H9 (cell line): Measurements from ENCODE around the gene ANKRD34B. TPM values are rescaled to one million over a fixed set of nuclear protein-coding genes. Genes with fewer than 3 reads are reported as not detected.

ENCODE experiments used
- DNase-seq: peaks from one replicate; pipeline ENCODE4 v3.0.0-alpha.2; 2017
- H2AFZ ChIP-seq: one replicate; pipeline ENCODE4 v1.6.1; 2013; ENCODE audit warnings: mild to moderate bottlenecking, low read length, control low read depth, moderate library complexity
- H2AK5ac ChIP-seq: 2 replicates; pipeline ENCODE4 v1.6.1; 2013; ENCODE audit warnings: low read length, control low read depth, mixed read lengths; ENCODE audit not compliant: insufficient read length
- H2BK120ac ChIP-seq: one replicate; pipeline ENCODE4 v1.6.1; 2013; ENCODE audit warnings: low read depth, mild to moderate bottlenecking, low read length, control low read depth, inconsistent platforms; ENCODE audit not compliant: poor library complexity, severe bottlenecking
- H2BK12ac ChIP-seq: 2 replicates; pipeline ENCODE4 v1.6.1; 2013; ENCODE audit warnings: low read length, control low read depth, mixed read lengths, low read depth; ENCODE audit not compliant: insufficient read length
- H2BK15ac ChIP-seq: 2 replicates; pipeline ENCODE4 v1.6.1; 2013; ENCODE audit warnings: low read depth, low read length, control low read depth
- H2BK20ac ChIP-seq: one replicate; pipeline ENCODE4 v1.6.1; 2013; ENCODE audit warnings: low read depth, mild to moderate bottlenecking, low read length, control low read depth, inconsistent platforms; ENCODE audit not compliant: poor library complexity, severe bottlenecking
- H2BK5ac ChIP-seq: 2 replicates; pipeline ENCODE4 v1.6.1; 2013; ENCODE audit warnings: low read length, control low read depth, mixed read lengths; ENCODE audit not compliant: insufficient read length
- H3K14ac ChIP-seq: 2 replicates; pipeline ENCODE4 v1.6.1; 2013; ENCODE audit warnings: low read length, control low read depth; ENCODE audit not compliant: insufficient read depth
- H3K18ac ChIP-seq: 2 replicates; pipeline ENCODE4 v1.6.1; 2013; ENCODE audit warnings: low read depth, mild to moderate bottlenecking, mixed read lengths, low read length, control low read depth; ENCODE audit not compliant: insufficient read length
- H3K23ac ChIP-seq: 2 replicates; pipeline ENCODE4 v1.6.1; 2013; ENCODE audit warnings: low read length, control low read depth, mixed read lengths, low read depth; ENCODE audit not compliant: insufficient read length
- H3K23me2 ChIP-seq: 2 replicates; pipeline ENCODE4 v1.6.1; 2013; ENCODE audit warnings: low read depth, mild to moderate bottlenecking, mixed read lengths, low read length, control low read depth; ENCODE audit not compliant: insufficient read length, poor library complexity, severe bottlenecking
- H3K27ac ChIP-seq: 2 replicates; pipeline ENCODE4 v1.5.1; 2013; ENCODE audit warnings: low read length, control low read depth, mixed read lengths, low read depth; ENCODE audit not compliant: insufficient read length
- H3K27me3 ChIP-seq: 2 replicates; pipeline ENCODE4 v1.6.1; 2013; ENCODE audit warnings: low read length, control low read depth, inconsistent platforms; ENCODE audit not compliant: insufficient read depth
- H3K4ac ChIP-seq: 2 replicates; pipeline ENCODE4 v1.6.1; 2013; ENCODE audit warnings: low read depth, mild to moderate bottlenecking, control low read depth, inconsistent platforms, low read length, moderate library complexity
- H3K4me1 ChIP-seq: 2 replicates; pipeline ENCODE4 v1.6.1; 2013; ENCODE audit warnings: low read length, control low read depth, inconsistent platforms; ENCODE audit not compliant: insufficient read depth
- H3K4me2 ChIP-seq: 2 replicates; pipeline ENCODE4 v1.6.1; 2013; ENCODE audit warnings: low read length, control low read depth, mixed read lengths; ENCODE audit not compliant: insufficient read length, insufficient read depth
- H3K56ac ChIP-seq: 2 replicates; pipeline ENCODE4 v1.6.1; 2013; ENCODE audit warnings: low read depth, mild to moderate bottlenecking, mixed read lengths, low read length, control low read depth; ENCODE audit not compliant: insufficient read length
- H3K79me1 ChIP-seq: 2 replicates; pipeline ENCODE4 v1.6.1; 2013; ENCODE audit warnings: low read depth, mild to moderate bottlenecking, moderate library complexity, low read length, control low read depth, inconsistent platforms; ENCODE audit not compliant: insufficient read depth, poor library complexity, severe bottlenecking
- H3K79me2 ChIP-seq: 2 replicates; pipeline ENCODE4 v1.6.1; 2013; ENCODE audit warnings: low read length, control low read depth, inconsistent platforms; ENCODE audit not compliant: insufficient read depth
- H3K9ac ChIP-seq: 2 replicates; pipeline ENCODE4 v1.6.1; 2013; ENCODE audit warnings: low read length, control low read depth, mixed read lengths; ENCODE audit not compliant: insufficient read length; ENCODE audit errors: extremely low read depth
- H3K9me3 ChIP-seq: one replicate; pipeline ENCODE4 v1.6.1; 2013; ENCODE audit warnings: low read depth, low read length, inconsistent platforms; ENCODE audit not compliant: control insufficient read depth
- H3T11ph ChIP-seq: one replicate; pipeline ENCODE4 v1.6.1; 2013; ENCODE audit warnings: mild to moderate bottlenecking, low read length, control low read depth, inconsistent platforms
- H4K20me1 ChIP-seq: one replicate; pipeline ENCODE4 v1.6.1; 2013; ENCODE audit not compliant: control insufficient read depth, insufficient read length, insufficient read depth
- H4K5ac ChIP-seq: 2 replicates; pipeline ENCODE4 v1.6.1; 2013; ENCODE audit warnings: low read depth, mild to moderate bottlenecking, mixed read lengths, low read length, control low read depth; ENCODE audit not compliant: insufficient read length
- H4K8ac ChIP-seq: replicated peaks from 2 replicates; pipeline ENCODE4 v1.6.1; 2013; ENCODE audit warnings: low read length, control low read depth, mixed read lengths, low read depth; ENCODE audit not compliant: insufficient read length
- H4K91ac ChIP-seq: 2 replicates; pipeline ENCODE4 v1.6.1; 2013; ENCODE audit warnings: low read depth, mild to moderate bottlenecking, moderate library complexity, mixed read lengths, low read length, control low read depth; ENCODE audit not compliant: insufficient read length
- H3K27ac Mint-ChIP-seq, 3 experiments: 2 replicates in 2 of 3; 3 replicates in 1 of 3; pipeline ENCODE4 v1.8.0; 2020 to 2021; ENCODE audit warnings: mixed read lengths in 3 of 3, mild to moderate bottlenecking in 1 of 3, moderate library complexity in 1 of 3
- H3K27me3 Mint-ChIP-seq: 2 replicates; pipeline ENCODE4 v1.8.0; 2021; ENCODE audit warnings: low read depth, mild to moderate bottlenecking, moderate library complexity, mixed read lengths
- H3K36me3 Mint-ChIP-seq, 3 experiments: 2 replicates in 2 of 3; 3 replicates in 1 of 3; pipeline ENCODE4 v1.8.0; 2020 to 2021; ENCODE audit warnings: low read depth in 3 of 3, mixed read lengths in 3 of 3; ENCODE audit not compliant: insufficient read depth in 1 of 3
- H3K4me1 Mint-ChIP-seq, 2 experiments: 2 replicates each; pipeline ENCODE4 v1.8.0; 2020; ENCODE audit warnings: mixed read lengths in 2 of 2
- H3K4me3 Mint-ChIP-seq, 2 experiments: 2 replicates in 1 of 2; 3 replicates in 1 of 2; pipeline ENCODE4 v1.8.0; 2020 to 2021; ENCODE audit warnings: mild to moderate bottlenecking in 2 of 2, mixed read lengths in 2 of 2, moderate library complexity in 1 of 2
- H3K9me3 Mint-ChIP-seq, 2 experiments: 2 replicates in 1 of 2; 3 replicates in 1 of 2; pipeline ENCODE4 v1.8.0; 2020; ENCODE audit warnings: mild to moderate bottlenecking in 2 of 2, mixed read lengths in 2 of 2, moderate library complexity in 1 of 2
- CTCF ChIP-seq: fragments of 200-600 bp; sonication (generic); conservative IDR thresholded peaks from 3 replicates; pipeline ENCODE4 v1.8.0; 2021; ENCODE audit warnings: antibody characterized with exemption, mild to moderate bottlenecking
- WGBS: extraction: QIAGEN DNeasy Blood & Tissue Kit; methylation state at CpG from one replicate; pipeline ENCODE4 v1.1.7; 2013; ENCODE audit warnings: missing lambda C conversion rate, low lambda C conversion rate, mixed read lengths; ENCODE audit not compliant: insufficient read length; ENCODE audit errors: extremely low coverage; 5-methylcytosine and 5-hydroxymethylcytosine counted together
- total RNA-seq: library from RNA; stranded (reverse); gene quantifications from 2 replicates; pipeline ENCODE4 v1.2.1, GENCODE V29; 2021

Gene ANKRD34B
- total RNA-seq, 1 experiment from 2014 or later, result 0.72 TPM

- Histone ChIP-seq H3K4me1 (no peaks in the 10 kb centered on the region), H3K56ac (no peak overlapping the region), H4K8ac (no peak overlapping the region), H2BK5ac (no peak overlapping the region), H4K20me1 (no peaks in the 10 kb centered on the region), H3K23ac (no peak overlapping the region), H3K79me2 (no peaks in the 10 kb centered on the region), H3K9me3 (no peaks in the 10 kb centered on the region), H4K5ac (no peak overlapping the region), H3K18ac (no peak overlapping the region), H3K79me1 (no peaks in the 10 kb centered on the region), H3K23me2 (no peaks in the 10 kb centered on the region), H2BK15ac (no peak overlapping the region), H2AFZ (no peak overlapping the region), H3K27ac (no peak overlapping the region), H2AK5ac (no peak overlapping the region), H2BK12ac (no peak overlapping the region), H3K27me3 (no peaks in the 10 kb centered on the region), H3K4ac (no peak overlapping the region), H3K9ac (no peak overlapping the region), H3K4me2 (no peak overlapping the region), H4K91ac (no peak overlapping the region), H2BK120ac (no peak overlapping the region), H3K14ac (no peak overlapping the region), H3T11ph (no peak overlapping the region), H2BK20ac (no peak overlapping the region)
- no CpG with 5 or more reads among the region's 3 CpGs for WGBS
- no peak for TF ChIP-seq CTCF
- H3K4me1 Mint-ChIP-seq, result peaks cover 3 to 5% of the 10 kb centered on the region in 2 experiments
- no peaks in the 10 kb centered on the region for H3K27me3 Mint-ChIP-seq
- no peaks in the 10 kb centered on the region for H3K9me3 Mint-ChIP-seq
- H3K36me3 Mint-ChIP-seq, result no peaks in the 10 kb centered on the region
- H3K27ac Mint-ChIP-seq, result no peak overlapping the region; a peak in 1 of 7 replicates
- DNase-seq, result no peak
- no peak overlapping the region for H3K4me3 Mint-ChIP-seq
Observed at GRCh38 chr5:80591352-80591751, 21.3 kb upstream of the ANKRD34B start.
